IPS-11a (cell line): Measurements from ENCODE around the gene CD40LG.

Experiments used
- H3K4me3 ChIP-seq: one replicate; pipeline ENCODE4 v1.5.1; 2013; ENCODE audit warnings: low read depth, low read length, control low read depth

The CD40LG gene

GRCh38 chrX:136692271-136692670, 44.3 kb downstream of the CD40LG start:
- no peak overlapping the region for H3K4me3 ChIP-seq

DNA sequence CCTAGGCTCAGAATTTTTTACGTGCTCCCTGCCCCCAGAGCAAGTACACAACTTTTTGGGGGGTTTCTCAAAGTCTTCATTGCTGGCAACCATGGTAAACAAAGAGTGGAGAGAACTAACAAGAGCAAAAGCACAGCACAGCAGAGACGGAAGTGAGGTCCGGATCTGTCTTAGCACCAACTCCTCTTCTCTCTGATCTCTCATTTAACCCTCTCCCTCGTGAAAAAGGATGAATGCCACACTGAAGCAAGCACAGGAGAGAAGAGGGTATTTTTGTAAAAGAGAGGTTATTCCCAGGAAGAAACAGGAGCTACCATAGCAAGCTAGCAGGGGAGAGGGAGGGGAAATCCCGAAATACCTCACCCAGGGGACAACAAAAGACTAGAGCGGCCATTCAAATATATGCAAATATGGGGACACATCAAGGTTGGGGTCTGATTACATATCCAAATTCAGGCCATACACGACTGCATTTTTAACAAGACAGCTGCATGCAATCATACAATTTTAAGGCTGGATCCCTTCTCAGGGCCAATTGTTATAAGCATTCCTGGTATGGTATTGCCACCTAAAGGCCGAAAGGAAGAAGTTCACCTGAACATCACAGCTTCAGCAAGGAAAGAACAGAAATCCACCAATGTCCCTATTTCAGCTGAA, 46.6 kb downstream of the CD40LG start:
- no peak overlapping the region for H3K4me3 ChIP-seq

- H3K4me3 ChIP-seq, result no peak overlapping the region
Measured at GRCh38 chrX:136697156-136697555, 49.2 kb downstream of the CD40LG start.

GRCh38 chrX:136708348-136708747, 60.4 kb downstream of the CD40LG start:
- H3K4me3 ChIP-seq, result no peak overlapping the region
